DOHH2 (cell line): ENCODE data around the gene KAT2B.

Experiments used
- H3F3A ChIP-seq: fragments of 200-600 bp; sonication (generic), shearing (Covaris generic); 2 replicates; pipeline ENCODE4 v1.6.0; 2016; ENCODE audit warnings: antibody characterized with exemption, mild to moderate bottlenecking; ENCODE audit not compliant: control insufficient read depth, insufficient read depth
- H3K27ac ChIP-seq: fragments of 200-600 bp; sonication (generic); 2 replicates; pipeline ENCODE4 v1.5.1; 2014; ENCODE audit warnings: low read depth, mild to moderate bottlenecking, low read length, moderate library complexity
- H3K27me3 ChIP-seq: fragments of 200-600 bp; sonication (generic); 2 replicates; pipeline ENCODE4 v1.6.1; 2014; ENCODE audit warnings: mild to moderate bottlenecking, low read length, mixed read lengths; ENCODE audit not compliant: control insufficient read depth
- H3K36me3 ChIP-seq: fragments of 200-600 bp; sonication (generic); 2 replicates; pipeline ENCODE4 v1.6.1; 2014; ENCODE audit warnings: mild to moderate bottlenecking, low read length, moderate library complexity, mixed read lengths; ENCODE audit not compliant: control insufficient read depth
- H3K4me1 ChIP-seq: fragments of 200-600 bp; sonication (generic); 2 replicates; pipeline ENCODE4 v1.6.1; 2014; ENCODE audit warnings: mild to moderate bottlenecking, low read length, mixed read lengths; ENCODE audit not compliant: control insufficient read depth
- H3K4me2 ChIP-seq: fragments of 200-600 bp; sonication (generic); 2 replicates; pipeline ENCODE4 v1.6.0; 2014; ENCODE audit warnings: mild to moderate bottlenecking, low read length, moderate library complexity
- H3K4me3 ChIP-seq: fragments of 200-600 bp; sonication (generic); 2 replicates; pipeline ENCODE4 v1.5.1; 2014; ENCODE audit warnings: mild to moderate bottlenecking, low read length, mixed read lengths
- H3K79me2 ChIP-seq: fragments of 200-600 bp; sonication (generic); 2 replicates; pipeline ENCODE4 v1.6.1; 2014; ENCODE audit warnings: mild to moderate bottlenecking, low read length, mixed read lengths; ENCODE audit not compliant: control insufficient read depth
- H3K9me2 ChIP-seq: fragments of 200-600 bp; sonication (generic); replicated peaks from 2 replicates; pipeline ENCODE4 v1.6.1; 2014; ENCODE audit warnings: mild to moderate bottlenecking, low read length, mixed read lengths; ENCODE audit not compliant: control insufficient read depth
- H3K9me3 ChIP-seq: fragments of 200-600 bp; sonication (generic); 2 replicates; pipeline ENCODE4 v1.6.1; 2014; ENCODE audit warnings: antibody characterized with exemption, low read length, mixed read lengths; ENCODE audit not compliant: control insufficient read depth, insufficient read depth
- H4K20me1 ChIP-seq: fragments of 200-600 bp; sonication (generic); 2 replicates; pipeline ENCODE4 v1.6.0; 2014; ENCODE audit warnings: low read depth, mild to moderate bottlenecking, antibody characterized with exemption, low read length, moderate library complexity; ENCODE audit not compliant: control insufficient read depth, insufficient read depth
- EZH2phosphoT487 ChIP-seq: fragments of 200-600 bp; sonication (generic); IDR thresholded peaks from 2 replicates; pipeline ENCODE4 v1.6.1; 2017; ENCODE audit warnings: borderline replicate concordance, mild to moderate bottlenecking, antibody characterized with exemption, low read length, moderate library complexity, mixed read lengths
- TF ChIP-seq, protein P1 (sequence below): fragments of 200-600 bp; sonication (generic); IDR thresholded peaks from one replicate; pipeline ENCODE4 v1.5.1; 2014; ENCODE audit warnings: antibody characterized with exemption, mild to moderate bottlenecking, low read depth, low read length; ENCODE audit not compliant: poor library complexity, severe bottlenecking

KAT2B gene

DNA sequence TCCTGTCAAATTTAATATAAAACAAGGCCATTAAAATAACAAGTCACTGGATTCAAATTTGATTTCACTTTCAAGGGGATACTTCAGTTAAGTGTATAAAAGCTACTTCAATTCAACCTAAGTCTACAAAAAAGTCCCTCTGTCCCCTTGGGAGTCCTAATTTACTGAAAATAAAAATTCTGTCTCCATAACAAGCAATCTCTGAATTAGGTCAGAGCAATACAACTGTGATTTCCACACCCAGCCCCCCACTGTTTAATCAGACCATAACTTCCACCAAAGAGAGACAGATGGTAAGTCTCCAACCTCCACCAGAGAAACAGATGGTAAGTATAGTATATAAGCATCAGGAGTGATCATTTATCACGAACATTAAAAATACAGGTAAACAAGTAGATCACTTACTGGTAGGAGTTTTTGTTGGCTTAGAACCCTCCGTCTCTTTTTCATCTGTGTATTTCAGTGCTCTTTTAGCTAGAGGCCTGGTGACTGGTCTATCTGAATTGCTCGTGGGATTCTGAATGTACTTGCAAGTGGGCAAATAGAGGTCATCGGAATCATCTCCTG is 133.7 kb downstream of the KAT2B start:
- Histone ChIP-seq H3K9me3 (no peaks in the 10 kb centered on the region), H3K9me2 (no peaks in the 10 kb centered on the region), H3K79me2 (no peaks in the 10 kb centered on the region; the same call in 1 of the 2 replicates), H3K27me3 (no peaks in the 10 kb centered on the region), H3K4me1 (no peaks in the 10 kb centered on the region), H3K36me3 (peaks cover 85% of the 10 kb centered on the region), H3K4me3 (no peak overlapping the region), H3F3A (no peaks in the 10 kb centered on the region), H4K20me1 (no peaks in the 10 kb centered on the region), H3K4me2 (no peak overlapping the region), H3K27ac (no peak overlapping the region)
- no peak for TF ChIP-seq EZH2phosphoT487

DNA sequence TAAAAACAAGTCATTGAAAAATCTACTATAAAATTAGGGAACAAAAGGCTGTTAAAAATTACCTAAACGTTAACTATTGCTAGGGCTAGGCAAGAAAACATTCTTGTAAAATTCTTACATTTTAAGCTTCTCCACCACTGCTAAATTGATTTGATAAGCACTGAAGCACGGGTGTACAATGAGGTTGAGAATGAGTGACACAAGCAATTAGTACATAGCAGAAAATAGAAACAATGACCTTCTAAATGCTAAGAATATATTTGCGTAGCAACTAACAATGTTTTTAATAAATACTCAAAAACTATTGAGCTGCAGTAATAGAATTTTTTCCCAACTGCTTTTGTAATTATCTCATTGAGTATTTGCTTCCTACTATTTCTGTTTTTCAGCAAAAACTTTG is 141.0 kb downstream of the KAT2B start:
- Histone ChIP-seq H3K9me3 (no peaks in the 10 kb centered on the region), H4K20me1 (no peaks in the 10 kb centered on the region), H3F3A (no peaks in the 10 kb centered on the region; the same call in 1 of the 2 replicates), H3K4me1 (peaks cover 12% of the 10 kb centered on the region), H3K36me3 (peaks cover 91% of the 10 kb centered on the region), H3K79me2 (peaks cover 42% of the 10 kb centered on the region), H3K4me2 (no peak overlapping the region), H3K27me3 (no peaks in the 10 kb centered on the region), H3K27ac (no peak overlapping the region), H3K4me3 (no peak overlapping the region), H3K9me2 (no peaks in the 10 kb centered on the region)
- no peak for TF ChIP-seq EZH2phosphoT487
- TF ChIP-seq, protein P1, sequence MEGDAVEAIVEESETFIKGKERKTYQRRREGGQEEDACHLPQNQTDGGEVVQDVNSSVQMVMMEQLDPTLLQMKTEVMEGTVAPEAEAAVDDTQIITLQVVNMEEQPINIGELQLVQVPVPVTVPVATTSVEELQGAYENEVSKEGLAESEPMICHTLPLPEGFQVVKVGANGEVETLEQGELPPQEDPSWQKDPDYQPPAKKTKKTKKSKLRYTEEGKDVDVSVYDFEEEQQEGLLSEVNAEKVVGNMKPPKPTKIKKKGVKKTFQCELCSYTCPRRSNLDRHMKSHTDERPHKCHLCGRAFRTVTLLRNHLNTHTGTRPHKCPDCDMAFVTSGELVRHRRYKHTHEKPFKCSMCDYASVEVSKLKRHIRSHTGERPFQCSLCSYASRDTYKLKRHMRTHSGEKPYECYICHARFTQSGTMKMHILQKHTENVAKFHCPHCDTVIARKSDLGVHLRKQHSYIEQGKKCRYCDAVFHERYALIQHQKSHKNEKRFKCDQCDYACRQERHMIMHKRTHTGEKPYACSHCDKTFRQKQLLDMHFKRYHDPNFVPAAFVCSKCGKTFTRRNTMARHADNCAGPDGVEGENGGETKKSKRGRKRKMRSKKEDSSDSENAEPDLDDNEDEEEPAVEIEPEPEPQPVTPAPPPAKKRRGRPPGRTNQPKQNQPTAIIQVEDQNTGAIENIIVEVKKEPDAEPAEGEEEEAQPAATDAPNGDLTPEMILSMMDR: no peak

- Histone ChIP-seq H3F3A (no peaks in the 10 kb centered on the region; the same call in 1 of the 2 replicates), H3K4me3 (no peak overlapping the region), H3K9me3 (no peaks in the 10 kb centered on the region), H3K4me1 (peaks cover 14% of the 10 kb centered on the region), H3K27ac (no peak overlapping the region), H4K20me1 (no peaks in the 10 kb centered on the region), H3K9me2 (no peaks in the 10 kb centered on the region), H3K36me3 (peaks cover 82% of the 10 kb centered on the region), H3K79me2 (peaks cover 44% of the 10 kb centered on the region), H3K4me2 (no peak overlapping the region), H3K27me3 (no peaks in the 10 kb centered on the region)
- TF ChIP-seq, protein P1: no peak
- TF ChIP-seq EZH2phosphoT487: no peak
Measured at GRCh38 chr3:20182206-20182605, 142.0 kb downstream of the KAT2B start.

DNA sequence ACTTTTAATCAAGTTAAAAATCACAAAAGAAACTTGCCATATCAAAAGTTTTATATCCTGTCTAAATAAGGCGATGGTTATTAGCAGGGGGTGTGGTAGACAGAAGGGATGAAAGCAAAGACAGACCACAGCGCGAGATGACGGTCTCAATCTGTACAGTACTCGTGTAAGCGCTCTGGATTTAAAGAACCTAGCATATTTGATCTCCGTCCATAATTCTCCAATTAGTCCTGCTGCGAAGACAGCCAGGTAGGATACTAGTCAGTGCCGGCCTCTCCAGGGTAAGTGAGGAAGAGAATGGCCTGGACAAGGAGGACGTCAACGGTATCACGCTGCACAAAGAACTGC is 145.1 kb downstream of the KAT2B start:
- no peaks in the 10 kb centered on the region; the same call in 1 of the 2 replicates for H3F3A ChIP-seq
- no peaks in the 10 kb centered on the region for H3K9me2 ChIP-seq
- H3K4me3 ChIP-seq: peak overlapping the region; percentile 96
- H3K27ac ChIP-seq: peak overlapping the region; percentile 90
- H3K9me3 ChIP-seq: no peaks in the 10 kb centered on the region
- peaks cover 21% of the 10 kb centered on the region for H3K4me1 ChIP-seq
- no peak for TF ChIP-seq EZH2phosphoT487
- TF ChIP-seq, protein P1: no peak
- peaks cover 50% of the 10 kb centered on the region for H3K79me2 ChIP-seq
- H4K20me1 ChIP-seq: no peaks in the 10 kb centered on the region
- peaks cover 53% of the 10 kb centered on the region for H3K36me3 ChIP-seq
- H3K4me2 ChIP-seq: peak overlapping the region; percentile 85
- no peaks in the 10 kb centered on the region for H3K27me3 ChIP-seq
